ENCODE measurements around the gene CDHR2.

Gene CDHR2

GRCh38 chr5:176553260-176554085 lies 4.3 kb downstream of the CDHR2 start:
- TF ChIP-seq CREB1 (IDR thresholded peaks at IDR 0.05; ENCODE audit: low read depth) (no peak), REST (IDR thresholded peaks at IDR 0.05; ENCODE audit: low read depth) (no peak), YY1 (IDR thresholded peaks at IDR 0.05; ENCODE audit: low read depth) (no peak), EGR1 (IDR thresholded peaks at IDR 0.05) (no peak), MAX (IDR thresholded peaks at IDR 0.05) (no peak), TAF1 (IDR thresholded peaks at IDR 0.05; ENCODE audit: low read depth) (no peak), RAD21 (IDR thresholded peaks at IDR 0.05; ENCODE audit: low read depth) (no peak), CEBPB (IDR thresholded peaks at IDR 0.05) (no peak), USF1 (IDR thresholded peaks at IDR 0.05) (no peak), ZBTB7A (IDR thresholded peaks at IDR 0.05; ENCODE audit: low read depth) (no peak), NFIC (IDR thresholded peaks at IDR 0.05) (no peak), EP300 (IDR thresholded peaks at IDR 0.05; ENCODE audit: borderline replicate concordance) (no peak), TEAD4 (IDR thresholded peaks at IDR 0.05) (no peak), TCF12 (IDR thresholded peaks at IDR 0.05; ENCODE audit: low read depth) (no peak), FOXM1 (IDR thresholded peaks at IDR 0.05; ENCODE audit: borderline replicate concordance, low read depth) (no peak)

GRCh38 chr5:176557846-176558245 lies 8.7 kb downstream of the CDHR2 start:
- TF ChIP-seq RAD21 (IDR thresholded peaks at IDR 0.05; ENCODE audit: low read depth) (no peak), TCF12 (IDR thresholded peaks at IDR 0.05; ENCODE audit: low read depth) (no peak), FOXM1 (IDR thresholded peaks at IDR 0.05; ENCODE audit: borderline replicate concordance, low read depth) (no peak), MAX (IDR thresholded peaks at IDR 0.05) (no peak)

- TF ChIP-seq ZBTB7A (IDR thresholded peaks at IDR 0.05; ENCODE audit: low read depth) (no peak), RAD21 (IDR thresholded peaks at IDR 0.05; ENCODE audit: low read depth) (peak; percentile 8; the same call in 1 of the 2 replicates)
These were observed 10.5 kb downstream of the CDHR2 start for GRCh38 chr5:176559683-176560082.

GRCh38 chr5:176560364-176560763 lies 11.2 kb downstream of the CDHR2 start:
- TF ChIP-seq YY1 (IDR thresholded peaks at IDR 0.05; ENCODE audit: low read depth) = no peak
- TF ChIP-seq NFIC (IDR thresholded peaks at IDR 0.05) = no peak
- no peak for TF ChIP-seq ZBTB7A (IDR thresholded peaks at IDR 0.05; ENCODE audit: low read depth)
- no peak for TF ChIP-seq EP300 (IDR thresholded peaks at IDR 0.05; ENCODE audit: borderline replicate concordance)

- TF ChIP-seq TAF1 (IDR thresholded peaks at IDR 0.05; ENCODE audit: low read depth) (no peak), NFIC (IDR thresholded peaks at IDR 0.05) (no peak), REST (IDR thresholded peaks at IDR 0.05; ENCODE audit: low read depth) (no peak), EP300 (IDR thresholded peaks at IDR 0.05; ENCODE audit: borderline replicate concordance) (no peak), MAX (IDR thresholded peaks at IDR 0.05) (no peak), EGR1 (IDR thresholded peaks at IDR 0.05) (no peak), FOXM1 (IDR thresholded peaks at IDR 0.05; ENCODE audit: borderline replicate concordance, low read depth) (no peak), USF1 (IDR thresholded peaks at IDR 0.05) (no peak), RAD21 (IDR thresholded peaks at IDR 0.05; ENCODE audit: low read depth) (no peak), CREB1 (IDR thresholded peaks at IDR 0.05; ENCODE audit: low read depth) (no peak), ZBTB7A (IDR thresholded peaks at IDR 0.05; ENCODE audit: low read depth) (no peak), TCF12 (IDR thresholded peaks at IDR 0.05; ENCODE audit: low read depth) (no peak), YY1 (IDR thresholded peaks at IDR 0.05; ENCODE audit: low read depth) (no peak), CEBPB (IDR thresholded peaks at IDR 0.05) (no peak)
These were observed 12.1 kb downstream of the CDHR2 start for GRCh38 chr5:176561259-176561658.

- TF ChIP-seq EGR1 (IDR thresholded peaks at IDR 0.05) (0 out of 2 replicates have a peak, but pooled peaks have one; percentile 13), USF1 (IDR thresholded peaks at IDR 0.05) (no peak)
These were observed 13.0 kb downstream of the CDHR2 start for GRCh38 chr5:176562189-176562588.
